Motor neuron (in vitro differentiated cells): ENCODE measurements around the gene NCAM2. TPM values are rescaled to one million over a fixed set of nuclear protein-coding genes. Genes with fewer than 3 reads are reported as not detected.

Experiments used
- ATAC-seq, 8 experiments: fragments of 200-7000 bp; cut with Tn5 transposase; replicated peaks in 6 of 8; 2 replicates each; pipeline ENCODE4 v1.8.0; 2021; ENCODE audit warnings: mild to moderate bottlenecking in 8 of 8, moderate library complexity in 8 of 8
- H3K27ac ChIP-seq, 2 donors: fragments of 250-450 bp; sonication (Bioruptor Pico); 2 replicates each; pipeline ENCODE4 v1.9.0; 2021; ENCODE audit warnings: antibody characterized with exemption in 2 of 2, mild to moderate bottlenecking in 2 of 2, moderate library complexity in 1 of 2
- H3K4me1 ChIP-seq, 2 donors: fragments of 250-450 bp; sonication (Bioruptor Pico); replicated peaks in 1 of 2; 2 replicates each; pipeline ENCODE4 v1.6.1; 2021; ENCODE audit warnings: antibody characterized with exemption in 2 of 2, mild to moderate bottlenecking in 2 of 2, moderate library complexity in 1 of 2
- H3K4me3 ChIP-seq, 5 donors: fragments of 250-450 bp; sonication (Bioruptor Pico); 2 replicates each; pipeline ENCODE4 v1.9.0; 2021; ENCODE audit warnings: antibody characterized with exemption in 5 of 5, mild to moderate bottlenecking in 5 of 5, moderate library complexity in 4 of 5
- WGBS, 10 experiments: fragments of 450-650 bp; shearing (Covaris generic); methylation state at CpG; one replicate each; pipeline ENCODE4 v1.0.0; 2022; 5-methylcytosine and 5-hydroxymethylcytosine counted together
- in situ Hi-C, 9 experiments: fragments of 400-800 bp; cut with MboI; loops; one replicate each; pipeline ENCODE4 v1.15.0; 2021; ENCODE audit warnings: low sequenced_read_pairs in 9 of 9, low pct_unique_long_range_greater_than_20kb in 2 of 9; ENCODE audit not compliant: unreplicated experiment in 9 of 9
- total RNA-seq, 8 experiments: library from RNA; unstranded; fragments of 300-600 nt; gene quantifications; 2 replicates each; pipeline versions ENCODE4 v1.2.3 to v1.2.4, GENCODE V29; 2022

Gene NCAM2
- total RNA-seq, 8 experiments from 2014 or later = 0.35 to 15.4 (median 8.5) TPM; not detected in 1

GRCh38 chr21:21286170-21286798 is 288.1 kb downstream of the NCAM2 start:
- no peak for ATAC-seq
- Histone ChIP-seq H3K27ac (no peak overlapping the region), H3K4me3 (no peak overlapping the region), H3K4me1 (no peaks in the 10 kb centered on the region)
- WGBS, 10 experiments = 18 to 96% (median 54%) methylated on average over 2 to 4 of the region's 4 CpGs; no CpG with 5 or more reads in 1 of the 10 experiments
- in situ Hi-C loops = no loop called here

GRCh38 chr21:21290751-21291150 is 292.5 kb downstream of the NCAM2 start:
- ATAC-seq = no peak
- in situ Hi-C loops = no loop called here
- Histone ChIP-seq H3K27ac (no peak overlapping the region), H3K4me1 (no peaks in the 10 kb centered on the region), H3K4me3 (no peak overlapping the region)
- 25 to 100% (median 71%) methylated on average over 1 to 4 of the region's 4 CpGs for WGBS, 10 experiments

- no peak for ATAC-seq
- no peak overlapping the region for H3K4me3 ChIP-seq
- H3K27ac ChIP-seq = no peak overlapping the region
- H3K4me1 ChIP-seq = no peaks in the 10 kb centered on the region
- WGBS, 10 experiments = 47 to 100% (median 92%) methylated on average over 1 to 3 of the region's 3 CpGs; no CpG with 5 or more reads in 1 of the 10 experiments
- in situ Hi-C loops = no loop called here
Measured at GRCh38 chr21:21291883-21292569, 293.8 kb downstream of the NCAM2 start.

GRCh38 chr21:21295303-21295702 is 297.1 kb downstream of the NCAM2 start:
- Histone ChIP-seq H3K27ac (no peak overlapping the region), H3K4me3 (no peak overlapping the region), H3K4me1 (no peaks in the 10 kb centered on the region)
- in situ Hi-C loops = no loop called here
- no peak for ATAC-seq
- 27 to 100% (median 90%) methylated on average over 1 to 3 of the region's 3 CpGs; no CpG with 5 or more reads in 1 of the 10 experiments for WGBS, 10 experiments

- H3K4me3 ChIP-seq = no peak overlapping the region
- 0 to 100% (median 50%) methylated on average over 1 to 2 of the region's 2 CpGs; no CpG with 5 or more reads in 1 of the 10 experiments for WGBS, 10 experiments
- H3K4me1 ChIP-seq = no peaks in the 10 kb centered on the region
- H3K27ac ChIP-seq = no peak overlapping the region
- ATAC-seq = no peak
- in situ Hi-C loops = no loop called here
Measured at GRCh38 chr21:21297211-21297610, 299.0 kb downstream of the NCAM2 start.

GRCh38 chr21:21301013-21301412 is 302.8 kb downstream of the NCAM2 start:
- ATAC-seq = no peak
- Histone ChIP-seq H3K4me1 (no peaks in the 10 kb centered on the region), H3K27ac (no peak overlapping the region), H3K4me3 (no peak overlapping the region)
- in situ Hi-C loops = no loop called here
- WGBS, 10 experiments = 0 to 100% (median 49%) methylated on average over 1 to 2 of the region's 2 CpGs

- Histone ChIP-seq H3K27ac (no peak overlapping the region), H3K4me3 (no peak overlapping the region), H3K4me1 (no peaks in the 10 kb centered on the region)
- WGBS, 10 experiments = 0 to 100% (median 60%) methylated on average over 1 of the region's 1 CpG; no CpG with 5 or more reads in 5 of the 10 experiments
- ATAC-seq = no peak
- in situ Hi-C loops = no loop called here
Measured at GRCh38 chr21:21309510-21309909, 311.3 kb downstream of the NCAM2 start.

GRCh38 chr21:21324297-21324696 is 326.1 kb downstream of the NCAM2 start:
- WGBS, 10 experiments = 50 to 100% (median 80%) methylated on average over 1 to 5 of the region's 5 CpGs; no CpG with 5 or more reads in 1 of the 10 experiments

GRCh38 chr21:21332492-21332891 is 334.3 kb downstream of the NCAM2 start:
- Histone ChIP-seq H3K27ac (no peak overlapping the region), H3K4me1 (no peaks in the 10 kb centered on the region), H3K4me3 (no peak overlapping the region)
- 34 to 94% (median 53%) methylated on average over 1 to 3 of the region's 3 CpGs; no CpG with 5 or more reads in 2 of the 10 experiments for WGBS, 10 experiments
- in situ Hi-C loops = no loop called here
- ATAC-seq = no peak

More at GRCh38 chr21:21324297-21324696, 326.1 kb downstream of the NCAM2 start:
- ATAC-seq = no peak
- Histone ChIP-seq H3K4me3 (no peak overlapping the region), H3K4me1 (peaks cover 0 to 7% of the 10 kb centered on the region in 2 donors), H3K27ac (no peak overlapping the region)
- in situ Hi-C loops = no loop called here

GRCh38 chr21:21341041-21341440 is 342.8 kb downstream of the NCAM2 start:
- in situ Hi-C loops = no loop called here
- H3K27ac ChIP-seq = no peak overlapping the region
- H3K4me3 ChIP-seq = no peak overlapping the region
- 50 to 100% (median 82%) methylated on average over 1 to 2 of the region's 2 CpGs for WGBS, 10 experiments
- no peaks in the 10 kb centered on the region for H3K4me1 ChIP-seq
- ATAC-seq = no peak

- no peaks in the 10 kb centered on the region for H3K4me1 ChIP-seq
- WGBS, 10 experiments = 0 to 100% (median 78%) methylated on average over 1 of the region's 1 CpG; no CpG with 5 or more reads in 1 of the 10 experiments
- no peak overlapping the region for H3K4me3 ChIP-seq
- in situ Hi-C loops = no loop called here
- H3K27ac ChIP-seq = no peak overlapping the region
- ATAC-seq = no peak
Measured at GRCh38 chr21:21345296-21345695, 347.1 kb downstream of the NCAM2 start.

GRCh38 chr21:21345872-21346271 is 347.7 kb downstream of the NCAM2 start:
- Histone ChIP-seq H3K4me3 (no peak overlapping the region), H3K4me1 (no peaks in the 10 kb centered on the region), H3K27ac (no peak overlapping the region)
- no peak for ATAC-seq
- in situ Hi-C loops = no loop called here

GRCh38 chr21:21366277-21366676 is 368.1 kb downstream of the NCAM2 start:
- in situ Hi-C loops = no loop called here

GRCh38 chr21:21367583-21367982 is 369.4 kb downstream of the NCAM2 start:
- in situ Hi-C loops = no loop called here
- no peak for ATAC-seq
- H3K27ac ChIP-seq = no peak overlapping the region
- H3K4me1 ChIP-seq = peaks cover 0 to 5% of the 10 kb centered on the region in 2 donors
- H3K4me3 ChIP-seq = no peak overlapping the region

More at GRCh38 chr21:21366277-21366676, 368.1 kb downstream of the NCAM2 start:
- no peak overlapping the region for H3K27ac ChIP-seq
- no peak for ATAC-seq
- peaks cover 0 to 5% of the 10 kb centered on the region in 2 donors for H3K4me1 ChIP-seq
- H3K4me3 ChIP-seq = no peak overlapping the region
